Smooth muscle cell (in vitro differentiated cells): Measurements from ENCODE around the gene LRRC37A. TPM values are rescaled to one million over a fixed set of nuclear protein-coding genes. Genes with fewer than 3 reads are reported as not detected.
A peak's percentile ranks its signal among the peaks of the same experiment; 100 is the strongest.
"Not testable (repeated sequence)": the region's sequence is repeated elsewhere in the genome, so short reads cannot be mapped to it uniquely, and the experiment has no call there.

Experiments used
- DNase-seq: peaks from one replicate; lab custom pipeline; 2025; ENCODE audit not compliant: unreplicated experiment; lab: John Stamatoyannopoulos, UW
- H2AFZ ChIP-seq: fragments of 200-600 bp; sonication (generic); 2 replicates; pipeline ENCODE4 v1.6.0; 2016; ENCODE audit warnings: antibody characterized with exemption, low read depth, mild to moderate bottlenecking
- H3F3A ChIP-seq: fragments of 200-600 bp; sonication (generic); 2 replicates; pipeline ENCODE4 v1.6.0; 2017; ENCODE audit warnings: antibody characterized with exemption, low read depth
- H3K27ac ChIP-seq: fragments of 200-600 bp; sonication (generic); 2 replicates; pipeline ENCODE4 v1.5.1; 2016; ENCODE audit warnings: low read depth, mild to moderate bottlenecking
- H3K27me3 ChIP-seq: fragments of 200-600 bp; sonication (generic); 2 replicates; pipeline ENCODE4 v1.6.1; 2016; ENCODE audit warnings: low read depth, mild to moderate bottlenecking
- H3K36me3 ChIP-seq: fragments of 200-600 bp; sonication (generic); 2 replicates; pipeline ENCODE4 v1.5.1; 2016; ENCODE audit warnings: low read depth
- H3K4me1 ChIP-seq: fragments of 200-600 bp; sonication (generic); 2 replicates; pipeline ENCODE4 v1.5.1; 2016; ENCODE audit warnings: low read depth
- H3K4me2 ChIP-seq: fragments of 200-600 bp; sonication (generic); 2 replicates; pipeline ENCODE4 v1.6.0; 2016; ENCODE audit warnings: mild to moderate bottlenecking
- H3K4me3 ChIP-seq: fragments of 200-600 bp; sonication (generic); 2 replicates; pipeline ENCODE4 v1.5.1; 2016; ENCODE audit warnings: mild to moderate bottlenecking
- H3K79me2 ChIP-seq: fragments of 200-600 bp; sonication (generic); 2 replicates; pipeline ENCODE4 v1.6.0; 2016; ENCODE audit warnings: low read depth, mild to moderate bottlenecking
- H3K9ac ChIP-seq: fragments of 200-600 bp; sonication (generic); 2 replicates; pipeline ENCODE4 v1.6.0; 2016; ENCODE audit warnings: low read depth
- H3K9me3 ChIP-seq: fragments of 200-600 bp; sonication (generic); replicated peaks from 2 replicates; pipeline ENCODE4 v1.5.1; 2016; ENCODE audit warnings: low read depth
- H4K20me1 ChIP-seq: fragments of 200-600 bp; sonication (generic); 2 replicates; pipeline ENCODE4 v1.6.0; 2016; ENCODE audit warnings: low read depth
- CTCF ChIP-seq: fragments of 200-600 bp; sonication (generic); IDR thresholded peaks from 2 replicates; pipeline ENCODE4 v1.5.1; 2017; ENCODE audit warnings: borderline replicate concordance, mild to moderate bottlenecking, antibody characterized with exemption; ENCODE audit not compliant: insufficient read depth, poor library complexity, severe bottlenecking
- whole genome bisulfite sequencing: methylation state at CpG from one replicate; pipeline ENCODE4 v1.1.7; 2016; ENCODE audit warnings: low lambda C conversion rate; 5-methylcytosine and 5-hydroxymethylcytosine counted together
- polyA plus RNA-seq: library from polyadenylated mRNA; unstranded; fragments of >200 nt; fragmentation: Nextera tagmentation; extraction: Ambion mirVana; gene quantifications from 2 replicates; pipeline ENCODE4 v1.2.1, GENCODE V29; 2016
- total RNA-seq: library from RNA; depleted of rRNA; stranded (reverse); fragments of >200 nt; gene quantifications from 2 replicates; pipeline ENCODE4 v1.2.3, GENCODE V29; 2014

LRRC37A gene
- total RNA-seq (0.99 and 1.8 TPM in 2 replicates), polyA plus RNA-seq (0.46 and 0.98 TPM in 2 replicates)

GRCh38 chr17:46294831-46295230 is at the start of gene LRRC37A:
LRRC37A (plus strand) TSS chr17:46295131; CDS start chr17:46295134, 3 bp downstream.
- not testable (repeated sequence) for H3K27me3 ChIP-seq, H2AFZ ChIP-seq, H3K4me3 ChIP-seq, H3K4me2 ChIP-seq, DNase-seq, H3K9ac ChIP-seq, H3K9me3 ChIP-seq, H3F3A ChIP-seq, H3K27ac ChIP-seq, H3K4me1 ChIP-seq, H3K79me2 ChIP-seq, H3K36me3 ChIP-seq, H4K20me1 ChIP-seq
- no CpG with 5 or more reads among the region's 16 CpGs for WGBS

- WGBS: 92% methylated on average over 3 of the region's 3 CpGs
- H3K4me3 ChIP-seq, H4K20me1 ChIP-seq, H3F3A ChIP-seq, H3K4me2 ChIP-seq, H3K27ac ChIP-seq, H3K79me2 ChIP-seq, H3K9me3 ChIP-seq, H2AFZ ChIP-seq, H3K4me1 ChIP-seq, DNase-seq, H3K9ac ChIP-seq, H3K36me3 ChIP-seq: not testable (repeated sequence)
- H3K27me3 ChIP-seq: peaks cover 10% of the 10 kb centered on the region
Measured at GRCh38 chr17:46249153-46249552, 45.8 kb upstream of the LRRC37A start.

- WGBS: 72% methylated on average over 4 of the region's 31 CpGs
Measured at GRCh38 chr17:46252804-46253203, 42.1 kb upstream of the LRRC37A start.

GRCh38 chr17:46253722-46254121 is 41.2 kb upstream of the LRRC37A start:
- H3K4me1 ChIP-seq, H3K9me3 ChIP-seq, H3K4me2 ChIP-seq, H3K27ac ChIP-seq, H2AFZ ChIP-seq, DNase-seq, H3K9ac ChIP-seq, H3K4me3 ChIP-seq, H3K36me3 ChIP-seq, H3K27me3 ChIP-seq, H3F3A ChIP-seq, H4K20me1 ChIP-seq, H3K79me2 ChIP-seq: not testable (repeated sequence)
- peak; percentile 55 for TF ChIP-seq CTCF
- WGBS: 38% methylated on average over 6 of the region's 8 CpGs

More at GRCh38 chr17:46252804-46253203, 42.1 kb upstream of the LRRC37A start:
- H3K4me2 ChIP-seq, H2AFZ ChIP-seq, DNase-seq, H3K36me3 ChIP-seq, H3K9me3 ChIP-seq, H3F3A ChIP-seq, H3K9ac ChIP-seq, H3K27ac ChIP-seq, H4K20me1 ChIP-seq, H3K79me2 ChIP-seq, H3K4me3 ChIP-seq, H3K4me1 ChIP-seq: not testable (repeated sequence)
- peaks cover 10% of the 10 kb centered on the region for H3K27me3 ChIP-seq

DNA sequence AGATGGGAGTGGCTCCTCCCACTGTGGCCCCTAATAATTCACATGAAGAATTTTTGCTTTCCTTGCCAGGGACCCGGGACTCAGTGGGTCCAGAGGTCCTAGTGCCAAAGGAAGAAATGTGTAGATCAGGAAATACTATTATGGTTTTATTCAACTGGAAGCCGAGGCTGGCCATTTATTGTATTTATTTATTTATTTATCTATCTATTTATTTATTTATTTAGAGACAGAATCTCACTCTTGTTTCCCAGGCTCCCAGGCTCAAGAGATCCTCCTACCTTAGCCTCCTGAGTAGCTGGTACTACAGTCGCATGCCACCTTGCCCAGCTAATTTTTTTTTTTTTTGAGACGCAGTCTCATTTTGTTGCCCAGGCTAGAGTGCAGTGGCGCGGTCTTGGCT is 40.7 kb upstream of the LRRC37A start:
- not testable (repeated sequence) for H3F3A ChIP-seq, H3K4me2 ChIP-seq, H3K9ac ChIP-seq, DNase-seq, H3K27me3 ChIP-seq, H3K36me3 ChIP-seq, H3K4me3 ChIP-seq, H3K79me2 ChIP-seq, H3K9me3 ChIP-seq, H3K4me1 ChIP-seq, H3K27ac ChIP-seq, H2AFZ ChIP-seq, H4K20me1 ChIP-seq
- WGBS: 94% methylated on average over 6 of the region's 6 CpGs

DNA sequence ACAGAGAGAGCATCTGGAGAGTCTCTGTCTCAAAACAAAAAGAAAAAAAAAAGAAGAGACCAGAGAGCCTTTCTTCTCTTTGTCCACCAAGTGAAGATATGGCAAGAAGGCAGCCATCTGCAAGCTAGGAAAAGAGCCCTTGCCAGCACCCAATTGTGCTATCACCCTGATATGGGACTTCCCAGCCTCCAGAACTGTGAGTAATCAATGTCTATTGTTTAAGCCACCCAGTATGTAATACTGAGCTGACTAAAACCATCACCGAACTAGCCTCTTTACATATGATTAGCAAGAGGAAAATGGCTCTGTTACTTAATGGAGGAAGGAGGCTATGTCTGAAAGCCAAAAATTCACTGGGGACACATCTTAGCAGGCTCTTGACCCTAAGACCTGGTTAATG is 38.6 kb upstream of the LRRC37A start:
- H3K9ac ChIP-seq, H3K79me2 ChIP-seq, H2AFZ ChIP-seq, H3K4me2 ChIP-seq, H3K27ac ChIP-seq, H3F3A ChIP-seq, H3K36me3 ChIP-seq, H4K20me1 ChIP-seq, H3K4me3 ChIP-seq, H3K27me3 ChIP-seq, H3K9me3 ChIP-seq, H3K4me1 ChIP-seq, DNase-seq: not testable (repeated sequence)
- 100% methylated on average over 1 of the region's 1 CpG for WGBS
